HUES64 (cell line): ENCODE results near the gene RBM41.

Experiments used
- H3K27ac ChIP-seq: 2 replicates; pipeline ENCODE4 v1.7.0; 2013; ENCODE audit warnings: low read depth, low read length, inconsistent platforms
- H3K27me3 ChIP-seq: 2 replicates; pipeline ENCODE4 v1.6.1; 2013; ENCODE audit warnings: mild to moderate bottlenecking, low read length; ENCODE audit not compliant: insufficient read depth
- H3K36me3 ChIP-seq: 2 replicates; pipeline ENCODE4 v1.6.1; 2013; ENCODE audit warnings: mild to moderate bottlenecking, low read length; ENCODE audit not compliant: insufficient read depth
- H3K4me1 ChIP-seq: 2 replicates; pipeline ENCODE4 v1.6.1; 2013; ENCODE audit warnings: mild to moderate bottlenecking, low read length, moderate library complexity; ENCODE audit not compliant: insufficient read depth
- H3K4me3 ChIP-seq: 2 replicates; pipeline ENCODE4 v1.5.1; 2013; ENCODE audit warnings: mild to moderate bottlenecking, low read length, moderate library complexity
- H3K9ac ChIP-seq: 2 replicates; pipeline ENCODE4 v1.6.1; 2013; ENCODE audit warnings: mild to moderate bottlenecking, low read depth, low read length
- H3K9me3 ChIP-seq: 2 replicates; pipeline ENCODE4 v1.6.1; 2013; ENCODE audit warnings: low read depth, low read length; ENCODE audit not compliant: insufficient read depth
- WGBS: fragments of 150-250, 120-280 bp; methylation state at CpG from one replicate; pipeline ENCODE4 v1.1.7; 2013; ENCODE audit warnings: missing lambda C conversion rate; 5-methylcytosine and 5-hydroxymethylcytosine counted together

Gene RBM41

GRCh38 chrX:107014936-107015335 is 103.7 kb downstream of the RBM41 start:
- Histone ChIP-seq H3K4me1 (no peaks in the 10 kb centered on the region), H3K9ac (no peak overlapping the region), H3K27ac (no peak overlapping the region), H3K4me3 (no peak overlapping the region), H3K9me3 (no peaks in the 10 kb centered on the region), H3K36me3 (no peaks in the 10 kb centered on the region), H3K27me3 (no peaks in the 10 kb centered on the region)
- WGBS: 100% methylated on average over 1 of the region's 1 CpG
